SKM-1 (cell line): ENCODE results near the gene STIP1.

Experiments used
- DNase-seq: peaks from one replicate; lab custom pipeline; 2025; ENCODE audit not compliant: unreplicated experiment; lab: John Stamatoyannopoulos, UW

Gene STIP1

GRCh38 chr11:64196626-64197025 is 10.7 kb downstream of the STIP1 start:
- no peak for DNase-seq

GRCh38 chr11:64198511-64198910 is 12.5 kb downstream of the STIP1 start:
- DNase-seq: no peak

GRCh38 chr11:64201543-64201942 is 15.6 kb downstream of the STIP1 start:
- no peak for DNase-seq

GRCh38 chr11:64202992-64203391 is 17.0 kb downstream of the STIP1 start:
- DNase-seq: no peak

GRCh38 chr11:64203421-64204079 is 17.6 kb downstream of the STIP1 start:
- no peak for DNase-seq

GRCh38 chr11:64204080-64204440 is 18.1 kb downstream of the STIP1 start:
- no peak for DNase-seq

GRCh38 chr11:64204464-64204989 is 18.6 kb downstream of the STIP1 start:
- DNase-seq: peak; percentile 68

- DNase-seq: peak; percentile 56
Measured at GRCh38 chr11:64206457-64207255, 20.7 kb downstream of the STIP1 start, which contains the start of gene FERMT3. Gene FERMT3, plus strand, starts transcription at chr11:64206721. Its CDS starts 644 bp downstream, at chr11:64207365.

- peak; percentile 81 for DNase-seq
Measured at GRCh38 chr11:64207256-64208085, 21.5 kb downstream of the STIP1 start.

GRCh38 chr11:64208086-64208795 is 22.3 kb downstream of the STIP1 start:
- DNase-seq: no peak

- no peak for DNase-seq
Measured at GRCh38 chr11:64208796-64209562, 23.0 kb downstream of the STIP1 start.

- DNase-seq: no peak
Measured at GRCh38 chr11:64209563-64209843, 23.5 kb downstream of the STIP1 start.

- no peak for DNase-seq
Measured at GRCh38 chr11:64210301-64211020, 24.5 kb downstream of the STIP1 start.

- no peak for DNase-seq
Measured at GRCh38 chr11:64211181-64211872, 25.4 kb downstream of the STIP1 start.

- DNase-seq: no peak
Measured at GRCh38 chr11:64216879-64217278, 30.9 kb downstream of the STIP1 start.

- DNase-seq: no peak
Measured at GRCh38 chr11:64218628-64219353, 32.8 kb downstream of the STIP1 start.

- DNase-seq: no peak
Measured at GRCh38 chr11:64219354-64219684, 33.3 kb downstream of the STIP1 start.

- DNase-seq: no peak
Measured at GRCh38 chr11:64219755-64220154, 33.8 kb downstream of the STIP1 start.
